ENCODE results near the gene SCN3A.

DNA sequence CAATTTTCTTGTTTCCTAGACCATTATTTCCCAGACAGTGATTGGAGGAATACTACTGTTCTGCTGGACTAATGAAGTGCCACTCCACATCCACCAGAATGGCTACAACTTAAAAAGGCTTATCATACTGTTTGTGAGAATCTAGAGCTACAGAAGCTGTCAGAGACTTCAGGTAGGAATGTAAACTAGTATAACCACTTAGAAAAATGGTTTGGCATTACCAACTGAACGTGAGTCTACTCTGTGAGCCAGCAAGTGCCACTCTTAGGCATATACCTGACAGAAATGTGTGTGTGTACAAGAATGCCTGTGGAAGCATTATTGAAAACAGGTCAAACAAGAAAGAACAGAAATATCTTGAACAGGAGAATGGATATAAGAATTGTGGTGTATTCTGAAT, 4.2 kb upstream of the SCN3A start:
- TF ChIP-seq POLR2A (IDR thresholded peaks at IDR 0.05; ENCODE audit: low read length) (no peak), MAFK (IDR thresholded peaks at IDR 0.05; ENCODE audit: partially characterized antibody) (no peak), JUNB (IDR thresholded peaks at IDR 0.05) (no peak), MYC (IDR thresholded peaks at IDR 0.05; ENCODE audit: borderline replicate concordance, low read length) (no peak), EP300 (IDR thresholded peaks at IDR 0.05) (no peak), HOXA7 (CRISPR knock-in tag; IDR thresholded peaks at IDR 0.05) (no peak)
- TF ChIP-seq, protein P1, sequence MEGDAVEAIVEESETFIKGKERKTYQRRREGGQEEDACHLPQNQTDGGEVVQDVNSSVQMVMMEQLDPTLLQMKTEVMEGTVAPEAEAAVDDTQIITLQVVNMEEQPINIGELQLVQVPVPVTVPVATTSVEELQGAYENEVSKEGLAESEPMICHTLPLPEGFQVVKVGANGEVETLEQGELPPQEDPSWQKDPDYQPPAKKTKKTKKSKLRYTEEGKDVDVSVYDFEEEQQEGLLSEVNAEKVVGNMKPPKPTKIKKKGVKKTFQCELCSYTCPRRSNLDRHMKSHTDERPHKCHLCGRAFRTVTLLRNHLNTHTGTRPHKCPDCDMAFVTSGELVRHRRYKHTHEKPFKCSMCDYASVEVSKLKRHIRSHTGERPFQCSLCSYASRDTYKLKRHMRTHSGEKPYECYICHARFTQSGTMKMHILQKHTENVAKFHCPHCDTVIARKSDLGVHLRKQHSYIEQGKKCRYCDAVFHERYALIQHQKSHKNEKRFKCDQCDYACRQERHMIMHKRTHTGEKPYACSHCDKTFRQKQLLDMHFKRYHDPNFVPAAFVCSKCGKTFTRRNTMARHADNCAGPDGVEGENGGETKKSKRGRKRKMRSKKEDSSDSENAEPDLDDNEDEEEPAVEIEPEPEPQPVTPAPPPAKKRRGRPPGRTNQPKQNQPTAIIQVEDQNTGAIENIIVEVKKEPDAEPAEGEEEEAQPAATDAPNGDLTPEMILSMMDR (IDR thresholded peaks at IDR 0.05) = no peak
- TF ChIP-seq, protein P2, sequence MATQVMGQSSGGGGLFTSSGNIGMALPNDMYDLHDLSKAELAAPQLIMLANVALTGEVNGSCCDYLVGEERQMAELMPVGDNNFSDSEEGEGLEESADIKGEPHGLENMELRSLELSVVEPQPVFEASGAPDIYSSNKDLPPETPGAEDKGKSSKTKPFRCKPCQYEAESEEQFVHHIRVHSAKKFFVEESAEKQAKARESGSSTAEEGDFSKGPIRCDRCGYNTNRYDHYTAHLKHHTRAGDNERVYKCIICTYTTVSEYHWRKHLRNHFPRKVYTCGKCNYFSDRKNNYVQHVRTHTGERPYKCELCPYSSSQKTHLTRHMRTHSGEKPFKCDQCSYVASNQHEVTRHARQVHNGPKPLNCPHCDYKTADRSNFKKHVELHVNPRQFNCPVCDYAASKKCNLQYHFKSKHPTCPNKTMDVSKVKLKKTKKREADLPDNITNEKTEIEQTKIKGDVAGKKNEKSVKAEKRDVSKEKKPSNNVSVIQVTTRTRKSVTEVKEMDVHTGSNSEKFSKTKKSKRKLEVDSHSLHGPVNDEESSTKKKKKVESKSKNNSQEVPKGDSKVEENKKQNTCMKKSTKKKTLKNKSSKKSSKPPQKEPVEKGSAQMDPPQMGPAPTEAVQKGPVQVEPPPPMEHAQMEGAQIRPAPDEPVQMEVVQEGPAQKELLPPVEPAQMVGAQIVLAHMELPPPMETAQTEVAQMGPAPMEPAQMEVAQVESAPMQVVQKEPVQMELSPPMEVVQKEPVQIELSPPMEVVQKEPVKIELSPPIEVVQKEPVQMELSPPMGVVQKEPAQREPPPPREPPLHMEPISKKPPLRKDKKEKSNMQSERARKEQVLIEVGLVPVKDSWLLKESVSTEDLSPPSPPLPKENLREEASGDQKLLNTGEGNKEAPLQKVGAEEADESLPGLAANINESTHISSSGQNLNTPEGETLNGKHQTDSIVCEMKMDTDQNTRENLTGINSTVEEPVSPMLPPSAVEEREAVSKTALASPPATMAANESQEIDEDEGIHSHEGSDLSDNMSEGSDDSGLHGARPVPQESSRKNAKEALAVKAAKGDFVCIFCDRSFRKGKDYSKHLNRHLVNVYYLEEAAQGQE (IDR thresholded peaks at IDR 0.05) = no peak

All from A549 (cell line).